H9 (cell line): Measurements from ENCODE around the gene PAX6. TPM values are rescaled to one million over a fixed set of nuclear protein-coding genes. Genes with fewer than 3 reads are reported as not detected.

Experiments used
- DNase-seq: peaks from one replicate; pipeline ENCODE4 v3.0.0-alpha.2; 2017
- H2AFZ ChIP-seq: one replicate; pipeline ENCODE4 v1.6.1; 2013; ENCODE audit warnings: mild to moderate bottlenecking, low read length, control low read depth, moderate library complexity
- H2AK5ac ChIP-seq: 2 replicates; pipeline ENCODE4 v1.6.1; 2013; ENCODE audit warnings: low read length, control low read depth, mixed read lengths; ENCODE audit not compliant: insufficient read length
- H2BK120ac ChIP-seq: one replicate; pipeline ENCODE4 v1.6.1; 2013; ENCODE audit warnings: low read depth, mild to moderate bottlenecking, low read length, control low read depth, inconsistent platforms; ENCODE audit not compliant: poor library complexity, severe bottlenecking
- H2BK12ac ChIP-seq: 2 replicates; pipeline ENCODE4 v1.6.1; 2013; ENCODE audit warnings: low read length, control low read depth, mixed read lengths, low read depth; ENCODE audit not compliant: insufficient read length
- H2BK15ac ChIP-seq: 2 replicates; pipeline ENCODE4 v1.6.1; 2013; ENCODE audit warnings: low read depth, low read length, control low read depth
- H2BK20ac ChIP-seq: one replicate; pipeline ENCODE4 v1.6.1; 2013; ENCODE audit warnings: low read depth, mild to moderate bottlenecking, low read length, control low read depth, inconsistent platforms; ENCODE audit not compliant: poor library complexity, severe bottlenecking
- H2BK5ac ChIP-seq: 2 replicates; pipeline ENCODE4 v1.6.1; 2013; ENCODE audit warnings: low read length, control low read depth, mixed read lengths; ENCODE audit not compliant: insufficient read length
- H3K14ac ChIP-seq: 2 replicates; pipeline ENCODE4 v1.6.1; 2013; ENCODE audit warnings: low read length, control low read depth; ENCODE audit not compliant: insufficient read depth
- H3K18ac ChIP-seq: 2 replicates; pipeline ENCODE4 v1.6.1; 2013; ENCODE audit warnings: low read depth, mild to moderate bottlenecking, mixed read lengths, low read length, control low read depth; ENCODE audit not compliant: insufficient read length
- H3K23ac ChIP-seq: 2 replicates; pipeline ENCODE4 v1.6.1; 2013; ENCODE audit warnings: low read length, control low read depth, mixed read lengths, low read depth; ENCODE audit not compliant: insufficient read length
- H3K23me2 ChIP-seq: 2 replicates; pipeline ENCODE4 v1.6.1; 2013; ENCODE audit warnings: low read depth, mild to moderate bottlenecking, mixed read lengths, low read length, control low read depth; ENCODE audit not compliant: insufficient read length, poor library complexity, severe bottlenecking
- H3K27ac ChIP-seq: 2 replicates; pipeline ENCODE4 v1.5.1; 2013; ENCODE audit warnings: low read length, control low read depth, mixed read lengths, low read depth; ENCODE audit not compliant: insufficient read length
- H3K27me3 ChIP-seq: 2 replicates; pipeline ENCODE4 v1.6.1; 2013; ENCODE audit warnings: low read length, control low read depth, inconsistent platforms; ENCODE audit not compliant: insufficient read depth
- H3K4ac ChIP-seq: 2 replicates; pipeline ENCODE4 v1.6.1; 2013; ENCODE audit warnings: low read depth, mild to moderate bottlenecking, control low read depth, inconsistent platforms, low read length, moderate library complexity
- H3K4me1 ChIP-seq: 2 replicates; pipeline ENCODE4 v1.6.1; 2013; ENCODE audit warnings: low read length, control low read depth, inconsistent platforms; ENCODE audit not compliant: insufficient read depth
- H3K4me2 ChIP-seq: 2 replicates; pipeline ENCODE4 v1.6.1; 2013; ENCODE audit warnings: low read length, control low read depth, mixed read lengths; ENCODE audit not compliant: insufficient read length, insufficient read depth
- H3K56ac ChIP-seq: 2 replicates; pipeline ENCODE4 v1.6.1; 2013; ENCODE audit warnings: low read depth, mild to moderate bottlenecking, mixed read lengths, low read length, control low read depth; ENCODE audit not compliant: insufficient read length
- H3K79me1 ChIP-seq: 2 replicates; pipeline ENCODE4 v1.6.1; 2013; ENCODE audit warnings: low read depth, mild to moderate bottlenecking, moderate library complexity, low read length, control low read depth, inconsistent platforms; ENCODE audit not compliant: insufficient read depth, poor library complexity, severe bottlenecking
- H3K79me2 ChIP-seq: 2 replicates; pipeline ENCODE4 v1.6.1; 2013; ENCODE audit warnings: low read length, control low read depth, inconsistent platforms; ENCODE audit not compliant: insufficient read depth
- H3K9ac ChIP-seq: 2 replicates; pipeline ENCODE4 v1.6.1; 2013; ENCODE audit warnings: low read length, control low read depth, mixed read lengths; ENCODE audit not compliant: insufficient read length; ENCODE audit errors: extremely low read depth
- H3K9me3 ChIP-seq: one replicate; pipeline ENCODE4 v1.6.1; 2013; ENCODE audit warnings: low read depth, low read length, inconsistent platforms; ENCODE audit not compliant: control insufficient read depth
- H3T11ph ChIP-seq: one replicate; pipeline ENCODE4 v1.6.1; 2013; ENCODE audit warnings: mild to moderate bottlenecking, low read length, control low read depth, inconsistent platforms
- H4K20me1 ChIP-seq: one replicate; pipeline ENCODE4 v1.6.1; 2013; ENCODE audit not compliant: control insufficient read depth, insufficient read length, insufficient read depth
- H4K5ac ChIP-seq: 2 replicates; pipeline ENCODE4 v1.6.1; 2013; ENCODE audit warnings: low read depth, mild to moderate bottlenecking, mixed read lengths, low read length, control low read depth; ENCODE audit not compliant: insufficient read length
- H4K8ac ChIP-seq: replicated peaks from 2 replicates; pipeline ENCODE4 v1.6.1; 2013; ENCODE audit warnings: low read length, control low read depth, mixed read lengths, low read depth; ENCODE audit not compliant: insufficient read length
- H4K91ac ChIP-seq: 2 replicates; pipeline ENCODE4 v1.6.1; 2013; ENCODE audit warnings: low read depth, mild to moderate bottlenecking, moderate library complexity, mixed read lengths, low read length, control low read depth; ENCODE audit not compliant: insufficient read length
- H3K27ac Mint-ChIP-seq, 3 experiments: 2 replicates in 2 of 3; 3 replicates in 1 of 3; pipeline ENCODE4 v1.8.0; 2020 to 2021; ENCODE audit warnings: mixed read lengths in 3 of 3, mild to moderate bottlenecking in 1 of 3, moderate library complexity in 1 of 3
- H3K27me3 Mint-ChIP-seq: 2 replicates; pipeline ENCODE4 v1.8.0; 2021; ENCODE audit warnings: low read depth, mild to moderate bottlenecking, moderate library complexity, mixed read lengths
- H3K36me3 Mint-ChIP-seq, 3 experiments: 2 replicates in 2 of 3; 3 replicates in 1 of 3; pipeline ENCODE4 v1.8.0; 2020 to 2021; ENCODE audit warnings: low read depth in 3 of 3, mixed read lengths in 3 of 3; ENCODE audit not compliant: insufficient read depth in 1 of 3
- H3K4me1 Mint-ChIP-seq, 2 experiments: 2 replicates each; pipeline ENCODE4 v1.8.0; 2020; ENCODE audit warnings: mixed read lengths in 2 of 2
- H3K4me3 Mint-ChIP-seq, 2 experiments: 2 replicates in 1 of 2; 3 replicates in 1 of 2; pipeline ENCODE4 v1.8.0; 2020 to 2021; ENCODE audit warnings: mild to moderate bottlenecking in 2 of 2, mixed read lengths in 2 of 2, moderate library complexity in 1 of 2
- H3K9me3 Mint-ChIP-seq, 2 experiments: 2 replicates in 1 of 2; 3 replicates in 1 of 2; pipeline ENCODE4 v1.8.0; 2020; ENCODE audit warnings: mild to moderate bottlenecking in 2 of 2, mixed read lengths in 2 of 2, moderate library complexity in 1 of 2
- WGBS: extraction: QIAGEN DNeasy Blood & Tissue Kit; methylation state at CpG from one replicate; pipeline ENCODE4 v1.1.7; 2013; ENCODE audit warnings: missing lambda C conversion rate, low lambda C conversion rate, mixed read lengths; ENCODE audit not compliant: insufficient read length; ENCODE audit errors: extremely low coverage; 5-methylcytosine and 5-hydroxymethylcytosine counted together
- total RNA-seq: library from RNA; stranded (reverse); gene quantifications from 2 replicates; pipeline ENCODE4 v1.2.1, GENCODE V29; 2021
- TF ChIP-seq, protein P1 (sequence below): fragments of 200-600 bp; sonication (generic); conservative IDR thresholded peaks from 3 replicates; pipeline ENCODE4 v1.8.0; 2021; ENCODE audit warnings: antibody characterized with exemption, mild to moderate bottlenecking

PAX6 gene
- total RNA-seq, 1 experiment from 2014 or later: not detected

DNA sequence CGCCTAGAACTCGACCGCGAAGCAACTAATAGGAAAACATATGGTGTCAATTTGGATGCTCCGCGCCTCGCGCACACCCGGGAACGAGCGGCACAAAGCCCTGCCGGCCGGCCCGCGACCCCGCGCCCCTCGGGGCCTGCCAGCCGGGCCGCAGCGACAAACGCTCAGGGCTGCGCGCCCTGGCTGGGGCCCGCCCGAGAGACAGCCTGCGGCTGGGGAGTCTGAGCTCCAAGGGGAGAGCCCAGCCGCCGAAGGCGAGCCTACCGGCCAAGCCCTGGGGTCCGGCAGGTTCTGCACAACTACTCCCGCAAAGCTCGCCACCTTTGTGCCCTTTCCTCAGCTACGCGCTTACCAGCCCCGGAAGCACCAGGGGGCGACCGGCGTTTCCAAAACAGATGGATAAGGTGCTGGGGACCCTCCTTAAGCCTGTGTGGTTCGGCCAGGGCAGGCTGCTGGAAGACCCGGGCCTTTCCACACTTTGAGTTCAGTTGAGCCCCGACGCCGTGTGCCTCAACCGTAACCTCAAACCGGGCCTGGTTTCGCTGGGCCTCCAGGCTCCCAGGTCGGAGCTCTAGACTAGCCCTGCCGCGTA lies 6.0 kb downstream of the PAX6 start:
- H3K27me3 ChIP-seq: peaks cover 92% of the 10 kb centered on the region
- H2BK12ac ChIP-seq: no peak overlapping the region
- H3K79me2 ChIP-seq: no peaks in the 10 kb centered on the region
- H4K5ac ChIP-seq: no peak overlapping the region
- peak overlapping the region; percentile 55 for H3K4me2 ChIP-seq
- H4K91ac ChIP-seq: no peak overlapping the region
- H4K20me1 ChIP-seq: no peaks in the 10 kb centered on the region
- no peak overlapping the region for H3T11ph ChIP-seq
- no peak overlapping the region for H2AK5ac ChIP-seq
- H4K8ac ChIP-seq: no peak overlapping the region
- H2BK120ac ChIP-seq: no peak overlapping the region
- H2BK15ac ChIP-seq: no peak overlapping the region
- WGBS: no CpG with 5 or more reads among the region's 51 CpGs
- H3K9me3 Mint-ChIP-seq: peaks cover 3 to 6% of the 10 kb centered on the region in 2 experiments; a peak in 3 of 5 replicates
- H3K4me3 Mint-ChIP-seq: peak overlapping the region; percentile 49 to 71
- peaks cover 100% of the 10 kb centered on the region for H3K27me3 Mint-ChIP-seq
- no peak overlapping the region for H3K56ac ChIP-seq
- H3K27ac ChIP-seq: no peak overlapping the region
- H3K79me1 ChIP-seq: no peaks in the 10 kb centered on the region
- no peak overlapping the region for H3K14ac ChIP-seq
- TF ChIP-seq, protein P1, sequence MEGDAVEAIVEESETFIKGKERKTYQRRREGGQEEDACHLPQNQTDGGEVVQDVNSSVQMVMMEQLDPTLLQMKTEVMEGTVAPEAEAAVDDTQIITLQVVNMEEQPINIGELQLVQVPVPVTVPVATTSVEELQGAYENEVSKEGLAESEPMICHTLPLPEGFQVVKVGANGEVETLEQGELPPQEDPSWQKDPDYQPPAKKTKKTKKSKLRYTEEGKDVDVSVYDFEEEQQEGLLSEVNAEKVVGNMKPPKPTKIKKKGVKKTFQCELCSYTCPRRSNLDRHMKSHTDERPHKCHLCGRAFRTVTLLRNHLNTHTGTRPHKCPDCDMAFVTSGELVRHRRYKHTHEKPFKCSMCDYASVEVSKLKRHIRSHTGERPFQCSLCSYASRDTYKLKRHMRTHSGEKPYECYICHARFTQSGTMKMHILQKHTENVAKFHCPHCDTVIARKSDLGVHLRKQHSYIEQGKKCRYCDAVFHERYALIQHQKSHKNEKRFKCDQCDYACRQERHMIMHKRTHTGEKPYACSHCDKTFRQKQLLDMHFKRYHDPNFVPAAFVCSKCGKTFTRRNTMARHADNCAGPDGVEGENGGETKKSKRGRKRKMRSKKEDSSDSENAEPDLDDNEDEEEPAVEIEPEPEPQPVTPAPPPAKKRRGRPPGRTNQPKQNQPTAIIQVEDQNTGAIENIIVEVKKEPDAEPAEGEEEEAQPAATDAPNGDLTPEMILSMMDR: no peak
- DNase-seq: peak; percentile 67
- H3K9me3 ChIP-seq: no peaks in the 10 kb centered on the region
- no peak overlapping the region for H2AFZ ChIP-seq
- no peak overlapping the region for H3K23ac ChIP-seq
- no peak overlapping the region for H3K9ac ChIP-seq
- H2BK20ac ChIP-seq: no peak overlapping the region
- H3K4me1 ChIP-seq: no peaks in the 10 kb centered on the region
- H2BK5ac ChIP-seq: no peak overlapping the region
- H3K23me2 ChIP-seq: peaks cover 18% of the 10 kb centered on the region
- H3K4me1 Mint-ChIP-seq: peaks cover 37 to 71% of the 10 kb centered on the region in 2 experiments
- no peak overlapping the region for H3K27ac Mint-ChIP-seq
- H3K18ac ChIP-seq: no peak overlapping the region
- no peaks in the 10 kb centered on the region for H3K36me3 Mint-ChIP-seq
- no peak overlapping the region for H3K4ac ChIP-seq
